Measurements from ENCODE around the gene FCHSD1. TPM values are rescaled to one million over a fixed set of nuclear protein-coding genes. Genes with fewer than 3 reads are reported as not detected.

The FCHSD1 gene
- polyA plus RNA-seq, 2 donors: 10.3 to 16.2 TPM

DNA sequence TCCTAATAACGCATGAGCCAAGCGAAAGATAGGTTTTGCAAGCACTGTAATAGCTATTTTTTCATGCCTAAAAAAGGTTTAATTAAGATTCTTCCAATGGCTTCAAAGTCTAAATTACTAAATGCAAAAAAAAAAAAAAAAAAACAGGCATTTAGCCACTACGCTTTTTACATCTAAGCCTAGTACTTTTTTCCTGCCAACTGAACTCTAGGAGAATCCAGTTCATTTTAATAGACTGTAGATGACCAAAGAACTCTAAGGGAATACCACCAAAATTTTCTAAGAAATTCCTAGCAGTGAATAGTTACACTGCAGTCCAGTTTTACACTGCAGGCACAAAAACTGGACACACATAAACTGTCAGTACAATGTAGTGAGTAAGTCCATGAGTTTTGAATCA lies 42.2 kb downstream of the FCHSD1 start:
- no peaks in the 10 kb centered on the region for H3K36me3 ChIP-seq (ENCODE audit: control insufficient read depth in 2 of 2, insufficient read depth in 2 of 2, low read length in 1 of 2)
- H3K27ac ChIP-seq (ENCODE audit: low read depth in 2 of 2, low read length in 1 of 2): no peak overlapping the region
- H3K27me3 ChIP-seq (ENCODE audit: control insufficient read depth in 1 of 2, insufficient read depth in 2 of 2, low read length in 2 of 2): no peaks in the 10 kb centered on the region
- 78 to 93% methylated on average over 3 of the region's 3 CpGs for WGBS, 2 donors
- no peaks in the 10 kb centered on the region for H3K4me1 ChIP-seq (ENCODE audit: control insufficient read depth in 2 of 2, insufficient read depth in 2 of 2, low read length in 1 of 2)
- H3K9me3 ChIP-seq (ENCODE audit: control insufficient read depth in 2 of 2, insufficient read depth in 1 of 2, low read depth in 1 of 2, low read length in 1 of 2): no peaks in the 10 kb centered on the region
- no peak overlapping the region for H3K4me3 ChIP-seq (ENCODE audit: low read depth in 1 of 2, low read length in 2 of 2)

- Histone ChIP-seq H3K27ac (ENCODE audit: low read depth in 2 of 2, low read length in 1 of 2) (no peak overlapping the region), H3K9me3 (ENCODE audit: control insufficient read depth in 2 of 2, insufficient read depth in 1 of 2, low read depth in 1 of 2, low read length in 1 of 2) (no peaks in the 10 kb centered on the region), H3K27me3 (ENCODE audit: control insufficient read depth in 1 of 2, insufficient read depth in 2 of 2, low read length in 2 of 2) (no peaks in the 10 kb centered on the region), H3K4me1 (ENCODE audit: control insufficient read depth in 2 of 2, insufficient read depth in 2 of 2, low read length in 1 of 2) (no peaks in the 10 kb centered on the region), H3K36me3 (ENCODE audit: control insufficient read depth in 2 of 2, insufficient read depth in 2 of 2, low read length in 1 of 2) (no peaks in the 10 kb centered on the region), H3K4me3 (ENCODE audit: low read depth in 1 of 2, low read length in 2 of 2) (no peak overlapping the region)
- WGBS, 2 donors: 56 to 74% methylated on average over 1 of the region's 1 CpG
Observed at GRCh38 chr5:141608557-141608956, 42.7 kb downstream of the FCHSD1 start.

- 86% methylated on average over 2 of the region's 2 CpGs for WGBS, 2 donors
- Histone ChIP-seq H3K4me1 (ENCODE audit: control insufficient read depth in 2 of 2, insufficient read depth in 2 of 2, low read length in 1 of 2) (no peaks in the 10 kb centered on the region), H3K27ac (ENCODE audit: low read depth in 2 of 2, low read length in 1 of 2) (no peak overlapping the region), H3K4me3 (ENCODE audit: low read depth in 1 of 2, low read length in 2 of 2) (no peak overlapping the region), H3K27me3 (ENCODE audit: control insufficient read depth in 1 of 2, insufficient read depth in 2 of 2, low read length in 2 of 2) (no peaks in the 10 kb centered on the region), H3K9me3 (ENCODE audit: control insufficient read depth in 2 of 2, insufficient read depth in 1 of 2, low read depth in 1 of 2, low read length in 1 of 2) (no peaks in the 10 kb centered on the region), H3K36me3 (ENCODE audit: control insufficient read depth in 2 of 2, insufficient read depth in 2 of 2, low read length in 1 of 2) (no peaks in the 10 kb centered on the region)
Observed at GRCh38 chr5:141608046-141608445, 43.2 kb downstream of the FCHSD1 start.

DNA sequence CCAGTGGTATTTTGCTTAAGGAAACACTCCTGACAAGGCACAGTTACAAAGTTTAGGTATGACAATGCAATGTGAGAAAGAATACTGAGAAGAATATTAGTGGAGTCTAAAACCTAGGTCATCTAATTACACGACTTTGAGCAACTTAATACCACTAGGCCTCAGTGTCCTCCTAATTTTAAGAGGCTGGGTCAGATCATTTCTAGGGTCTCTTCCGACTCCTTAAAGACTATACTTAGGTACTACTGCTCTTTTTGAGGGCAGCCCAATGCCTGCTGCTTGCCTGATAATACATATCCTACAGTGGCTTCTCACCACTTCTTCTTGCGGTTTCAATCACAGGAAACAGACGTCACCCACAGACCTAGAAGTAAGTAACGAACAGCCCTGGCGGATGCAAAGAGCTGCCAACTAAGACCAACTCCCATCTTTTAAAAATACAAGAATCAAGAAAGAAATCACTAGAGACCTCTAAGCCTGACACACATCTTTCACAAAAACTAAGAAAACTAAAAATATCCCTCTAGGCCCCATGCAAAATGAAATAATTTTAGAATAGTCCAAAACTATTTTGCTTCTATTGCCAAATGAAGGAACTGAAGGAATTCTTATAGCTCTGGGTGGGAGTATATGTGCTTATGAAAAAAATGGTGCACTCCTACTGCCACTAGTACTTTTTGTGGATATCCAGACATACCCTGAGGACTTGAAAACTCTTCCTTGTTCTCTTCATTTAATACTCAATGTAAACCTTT lies 45.5 kb downstream of the FCHSD1 start:
- Histone ChIP-seq H3K4me1 (ENCODE audit: control insufficient read depth in 2 of 2, insufficient read depth in 2 of 2, low read length in 1 of 2) (no peaks in the 10 kb centered on the region), H3K4me3 (ENCODE audit: low read depth in 1 of 2, low read length in 2 of 2) (no peak overlapping the region), H3K9me3 (ENCODE audit: control insufficient read depth in 2 of 2, insufficient read depth in 1 of 2, low read depth in 1 of 2, low read length in 1 of 2) (no peaks in the 10 kb centered on the region), H3K27me3 (ENCODE audit: control insufficient read depth in 1 of 2, insufficient read depth in 2 of 2, low read length in 2 of 2) (no peaks in the 10 kb centered on the region), H3K36me3 (ENCODE audit: control insufficient read depth in 2 of 2, insufficient read depth in 2 of 2, low read length in 1 of 2) (no peaks in the 10 kb centered on the region), H3K27ac (ENCODE audit: low read depth in 2 of 2, low read length in 1 of 2) (peak overlapping the region; percentile 42 to 80)
- WGBS, 2 donors: 59 to 71% methylated on average over 6 of the region's 6 CpGs

DNA sequence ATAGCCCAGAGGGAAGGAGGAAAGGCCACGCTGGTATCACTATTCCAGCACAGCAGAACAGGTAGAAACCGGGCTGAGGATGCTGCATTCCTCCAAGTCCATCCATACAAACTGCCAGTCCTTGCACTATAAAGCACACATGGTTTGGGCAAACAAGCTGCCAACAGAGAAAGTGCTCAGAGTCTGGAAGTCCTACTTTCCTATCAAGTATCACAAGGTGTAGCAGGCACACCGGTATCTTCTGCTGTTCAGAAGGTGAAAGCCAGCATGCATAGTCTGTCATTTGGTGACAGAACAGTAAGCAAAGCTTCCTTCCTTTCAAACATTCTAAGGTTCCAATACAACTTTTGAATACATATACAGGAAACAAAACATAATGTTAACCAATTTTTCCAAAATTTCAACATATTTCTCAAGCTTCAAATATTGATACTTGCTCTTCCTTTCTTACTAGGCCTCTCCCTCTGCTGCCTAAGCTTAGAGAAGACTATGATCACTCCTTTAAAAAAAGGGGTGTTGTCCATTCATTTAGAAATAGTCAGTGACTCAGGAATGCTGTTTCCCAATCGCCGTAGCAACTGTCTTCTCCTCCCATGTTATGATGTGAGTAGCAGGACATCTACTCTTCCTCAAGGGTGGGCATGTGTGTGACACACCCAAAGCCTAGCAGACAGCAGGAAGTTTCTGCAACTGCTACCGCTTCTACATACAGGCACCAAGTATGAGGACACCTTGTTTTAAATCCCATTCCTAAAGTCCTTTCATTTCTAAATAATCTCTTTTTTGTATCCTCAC lies 47.1 kb downstream of the FCHSD1 start:
- Histone ChIP-seq H3K4me3 (ENCODE audit: low read depth in 1 of 2, low read length in 2 of 2) (no peak overlapping the region), H3K36me3 (ENCODE audit: control insufficient read depth in 2 of 2, insufficient read depth in 2 of 2, low read length in 1 of 2) (no peaks in the 10 kb centered on the region), H3K27me3 (ENCODE audit: control insufficient read depth in 1 of 2, insufficient read depth in 2 of 2, low read length in 2 of 2) (no peaks in the 10 kb centered on the region), H3K27ac (ENCODE audit: low read depth in 2 of 2, low read length in 1 of 2) (peak overlapping the region; percentile 91 to 94), H3K9me3 (ENCODE audit: control insufficient read depth in 2 of 2, insufficient read depth in 1 of 2, low read depth in 1 of 2, low read length in 1 of 2) (no peaks in the 10 kb centered on the region), H3K4me1 (ENCODE audit: control insufficient read depth in 2 of 2, insufficient read depth in 2 of 2, low read length in 1 of 2) (no peaks in the 10 kb centered on the region)
- 44 to 45% methylated on average over 6 of the region's 6 CpGs for WGBS, 2 donors

DNA sequence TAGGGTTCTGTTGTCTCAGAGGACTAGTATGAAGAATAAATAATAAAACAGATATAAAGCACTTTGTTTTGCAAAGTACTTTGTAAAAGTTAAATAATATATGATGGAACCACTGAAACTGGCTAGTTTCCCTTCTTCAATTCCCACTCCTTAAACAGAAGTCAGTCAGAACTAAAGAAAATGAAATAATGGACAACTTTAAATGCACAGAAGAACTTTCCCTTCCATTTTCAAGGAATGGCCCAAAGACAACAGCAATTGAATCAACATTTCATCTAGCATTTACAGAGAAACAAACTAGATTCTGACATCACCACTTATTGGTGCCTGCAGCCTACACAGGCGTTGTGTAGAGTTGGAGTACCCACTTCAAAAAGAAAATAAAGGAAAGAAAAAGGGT lies 48.6 kb downstream of the FCHSD1 start:
- no peaks in the 10 kb centered on the region for H3K4me1 ChIP-seq (ENCODE audit: control insufficient read depth in 2 of 2, insufficient read depth in 2 of 2, low read length in 1 of 2)
- H3K36me3 ChIP-seq (ENCODE audit: control insufficient read depth in 2 of 2, insufficient read depth in 2 of 2, low read length in 1 of 2): no peaks in the 10 kb centered on the region
- H3K27ac ChIP-seq (ENCODE audit: low read depth in 2 of 2, low read length in 1 of 2): peak overlapping the region in 1 of 2 donors; percentile 64
- no peaks in the 10 kb centered on the region for H3K9me3 ChIP-seq (ENCODE audit: control insufficient read depth in 2 of 2, insufficient read depth in 1 of 2, low read depth in 1 of 2, low read length in 1 of 2)
- H3K27me3 ChIP-seq (ENCODE audit: control insufficient read depth in 1 of 2, insufficient read depth in 2 of 2, low read length in 2 of 2): no peaks in the 10 kb centered on the region
- 79 to 88% methylated on average over 1 of the region's 1 CpG for WGBS, 2 donors
- no peak overlapping the region for H3K4me3 ChIP-seq (ENCODE audit: low read depth in 1 of 2, low read length in 2 of 2)

DNA sequence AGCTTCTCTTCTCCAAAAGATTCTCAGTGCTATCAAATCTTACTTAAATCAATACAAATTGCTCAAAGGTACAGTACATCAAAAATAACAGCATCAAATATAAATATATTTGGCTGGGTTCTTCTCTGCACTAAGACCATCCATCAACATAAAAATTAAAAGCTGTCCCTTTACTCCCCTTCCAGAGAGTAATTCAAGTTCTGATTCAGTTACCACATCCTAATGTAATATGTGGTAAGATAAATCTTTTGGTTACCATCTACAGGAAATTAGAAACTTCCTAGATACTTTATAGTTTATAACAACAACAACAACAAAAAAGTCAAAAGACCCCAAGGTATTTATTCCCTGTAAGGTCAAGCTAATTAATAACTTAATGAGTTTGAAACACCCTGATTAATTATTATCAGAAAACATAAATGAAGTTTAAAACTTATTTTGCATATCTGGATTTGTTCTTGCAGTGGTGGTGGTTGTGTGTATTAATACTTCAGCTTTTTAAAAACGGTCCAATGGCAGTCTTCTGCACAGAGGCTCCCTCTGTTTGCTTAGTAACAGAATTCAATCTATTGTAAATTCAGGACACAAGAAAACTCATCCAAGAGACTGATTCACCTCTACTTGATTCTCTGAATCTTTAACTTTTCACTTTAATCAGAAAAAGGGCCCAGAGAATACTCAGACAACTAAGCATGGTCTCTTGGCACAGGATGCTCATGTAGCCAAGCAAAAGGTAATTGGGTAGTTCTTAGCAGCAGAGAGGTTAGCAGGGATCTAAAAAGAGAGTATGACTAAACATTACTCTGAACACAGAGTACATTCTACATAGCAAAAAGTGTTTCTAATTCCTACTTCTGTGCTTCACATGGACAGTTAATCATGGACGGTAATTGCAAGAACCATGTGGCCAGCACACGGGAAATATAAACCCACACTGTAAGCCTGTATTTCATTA lies 52.5 kb downstream of the FCHSD1 start:
- Histone ChIP-seq H3K4me3 (ENCODE audit: low read depth in 1 of 2, low read length in 2 of 2) (no peak overlapping the region), H3K4me1 (ENCODE audit: control insufficient read depth in 2 of 2, insufficient read depth in 2 of 2, low read length in 1 of 2) (no peaks in the 10 kb centered on the region), H3K27ac (ENCODE audit: low read depth in 2 of 2, low read length in 1 of 2) (no peak overlapping the region), H3K36me3 (ENCODE audit: control insufficient read depth in 2 of 2, insufficient read depth in 2 of 2, low read length in 1 of 2) (peaks cover 0 to 3% of the 10 kb centered on the region in 2 donors), H3K9me3 (ENCODE audit: control insufficient read depth in 2 of 2, insufficient read depth in 1 of 2, low read depth in 1 of 2, low read length in 1 of 2) (no peaks in the 10 kb centered on the region), H3K27me3 (ENCODE audit: control insufficient read depth in 1 of 2, insufficient read depth in 2 of 2, low read length in 2 of 2) (no peaks in the 10 kb centered on the region)
- WGBS, 2 donors: 63 to 71% methylated on average over 3 of the region's 3 CpGs

- peak overlapping the region; percentile 40 to 52 for H3K27ac ChIP-seq (ENCODE audit: low read depth in 2 of 2, low read length in 1 of 2)
- no peaks in the 10 kb centered on the region for H3K9me3 ChIP-seq (ENCODE audit: control insufficient read depth in 2 of 2, insufficient read depth in 1 of 2, low read depth in 1 of 2, low read length in 1 of 2)
- WGBS, 2 donors: 93 to 94% methylated on average over 2 of the region's 2 CpGs
- H3K27me3 ChIP-seq (ENCODE audit: control insufficient read depth in 1 of 2, insufficient read depth in 2 of 2, low read length in 2 of 2): no peaks in the 10 kb centered on the region
- no peak overlapping the region for H3K4me3 ChIP-seq (ENCODE audit: low read depth in 1 of 2, low read length in 2 of 2)
- no peaks in the 10 kb centered on the region for H3K4me1 ChIP-seq (ENCODE audit: control insufficient read depth in 2 of 2, insufficient read depth in 2 of 2, low read length in 1 of 2)
- H3K36me3 ChIP-seq (ENCODE audit: control insufficient read depth in 2 of 2, insufficient read depth in 2 of 2, low read length in 1 of 2): peaks cover 0 to 3% of the 10 kb centered on the region in 2 donors
Observed at GRCh38 chr5:141597814-141598213, 53.4 kb downstream of the FCHSD1 start.

DNA sequence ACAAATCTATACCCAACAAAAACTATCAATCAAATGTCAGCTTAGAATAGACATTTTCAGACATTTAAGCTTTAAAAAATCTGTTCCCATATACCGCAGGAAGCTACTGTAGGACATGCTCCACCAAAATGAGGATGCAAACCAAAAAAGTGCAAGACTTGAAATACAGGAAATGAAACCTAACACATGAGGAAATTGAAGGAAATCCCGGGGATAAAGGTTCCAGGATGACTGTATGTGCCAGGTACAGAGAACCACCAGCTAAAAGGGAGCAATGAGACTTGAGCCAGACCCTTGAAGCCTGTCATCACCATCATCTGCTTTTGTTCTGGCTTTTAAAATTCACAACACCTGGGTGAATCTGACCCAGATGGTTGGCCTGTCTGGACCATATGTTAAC lies 53.8 kb downstream of the FCHSD1 start:
- Histone ChIP-seq H3K27me3 (ENCODE audit: control insufficient read depth in 1 of 2, insufficient read depth in 2 of 2, low read length in 2 of 2) (no peaks in the 10 kb centered on the region), H3K36me3 (ENCODE audit: control insufficient read depth in 2 of 2, insufficient read depth in 2 of 2, low read length in 1 of 2) (peaks cover 0 to 3% of the 10 kb centered on the region in 2 donors), H3K4me1 (ENCODE audit: control insufficient read depth in 2 of 2, insufficient read depth in 2 of 2, low read length in 1 of 2) (no peaks in the 10 kb centered on the region), H3K4me3 (ENCODE audit: low read depth in 1 of 2, low read length in 2 of 2) (no peak overlapping the region), H3K27ac (ENCODE audit: low read depth in 2 of 2, low read length in 1 of 2) (peak overlapping the region; percentile 40 to 52), H3K9me3 (ENCODE audit: control insufficient read depth in 2 of 2, insufficient read depth in 1 of 2, low read depth in 1 of 2, low read length in 1 of 2) (no peaks in the 10 kb centered on the region)
- 54 to 57% methylated on average over 2 of the region's 2 CpGs for WGBS, 2 donors

Data from esophagus (tissue), 2 donors.